ENCODE measurements around the gene SLC35F6. TPM values are rescaled to one million over a fixed set of nuclear protein-coding genes. Genes with fewer than 3 reads are reported as not detected.
"Not testable (repeated sequence)": the region's sequence is repeated elsewhere in the genome, so short reads cannot be mapped to it uniquely, and the experiment has no call there.

SLC35F6 gene
- polyA plus RNA-seq, 1 donor = 15.8 TPM

DNA sequence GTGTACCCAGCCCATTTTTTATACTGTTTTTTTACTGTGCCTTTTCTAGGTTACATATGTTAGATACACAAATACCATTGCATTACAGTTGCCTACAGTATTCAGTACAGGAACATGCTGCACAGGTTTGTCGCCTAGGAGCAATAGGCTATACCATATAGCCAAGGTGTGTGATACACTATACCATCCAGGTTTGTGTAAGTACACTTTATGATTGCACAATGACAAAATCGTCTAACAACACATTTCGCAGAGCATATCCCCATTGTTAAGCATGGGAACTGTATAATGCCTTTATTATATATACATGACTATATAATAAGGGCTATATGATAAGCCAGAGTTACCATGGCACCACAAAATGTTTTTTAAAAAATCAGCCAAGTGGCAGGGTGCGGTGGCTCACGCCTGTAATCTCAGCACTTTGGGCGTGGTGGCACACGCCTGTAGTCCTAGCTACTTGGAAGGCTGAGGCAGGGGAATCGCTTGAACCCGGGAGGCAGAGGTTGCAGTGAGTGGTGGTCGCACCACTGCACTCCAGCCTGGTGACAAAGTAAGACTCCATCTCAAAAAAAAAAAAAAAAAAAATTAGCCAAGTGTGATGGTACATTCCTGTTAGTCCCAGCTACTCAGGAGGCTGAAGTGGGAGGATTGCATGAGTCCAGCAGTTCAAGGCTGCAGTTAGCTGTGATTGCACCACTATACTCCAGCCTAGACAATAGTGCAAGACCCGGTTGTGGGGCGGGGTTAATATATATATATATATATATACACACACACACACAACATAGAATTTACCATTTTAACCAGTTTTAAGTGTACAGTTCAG lies 19.0 kb downstream of the SLC35F6 start:
- no peak for DNase-seq

DNA sequence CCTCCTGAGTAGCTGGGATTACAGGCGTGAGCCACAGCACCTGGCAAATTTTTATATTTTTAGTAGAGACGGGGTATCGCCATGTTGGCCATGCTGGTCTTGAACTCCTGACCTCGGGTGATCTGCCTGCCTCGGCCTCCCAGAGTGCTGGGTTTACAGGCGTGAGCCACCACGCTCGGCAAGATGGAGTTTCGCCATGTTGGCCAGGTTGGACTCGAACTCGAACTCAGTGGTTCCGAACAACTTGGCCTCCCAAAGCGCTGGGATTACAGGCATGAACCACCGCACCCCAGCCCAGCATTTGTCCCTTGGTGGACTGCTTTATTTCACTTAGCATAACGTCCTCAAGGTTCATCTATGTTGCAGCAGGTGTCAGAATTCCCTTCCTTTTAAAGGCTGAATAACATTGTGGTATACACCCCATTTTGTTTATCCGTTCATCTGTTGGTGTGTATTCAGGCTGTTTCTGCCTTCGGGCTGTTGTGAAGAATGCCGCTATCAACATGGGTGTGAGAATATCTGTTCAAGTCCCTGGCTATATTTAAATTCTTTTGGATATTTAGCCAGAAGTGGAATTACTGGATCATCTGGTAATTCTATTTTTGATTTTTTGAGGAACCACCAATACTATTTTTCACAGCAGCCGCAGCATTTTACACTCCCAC lies 20.6 kb downstream of the SLC35F6 start:
- DNase-seq = no peak

DNA sequence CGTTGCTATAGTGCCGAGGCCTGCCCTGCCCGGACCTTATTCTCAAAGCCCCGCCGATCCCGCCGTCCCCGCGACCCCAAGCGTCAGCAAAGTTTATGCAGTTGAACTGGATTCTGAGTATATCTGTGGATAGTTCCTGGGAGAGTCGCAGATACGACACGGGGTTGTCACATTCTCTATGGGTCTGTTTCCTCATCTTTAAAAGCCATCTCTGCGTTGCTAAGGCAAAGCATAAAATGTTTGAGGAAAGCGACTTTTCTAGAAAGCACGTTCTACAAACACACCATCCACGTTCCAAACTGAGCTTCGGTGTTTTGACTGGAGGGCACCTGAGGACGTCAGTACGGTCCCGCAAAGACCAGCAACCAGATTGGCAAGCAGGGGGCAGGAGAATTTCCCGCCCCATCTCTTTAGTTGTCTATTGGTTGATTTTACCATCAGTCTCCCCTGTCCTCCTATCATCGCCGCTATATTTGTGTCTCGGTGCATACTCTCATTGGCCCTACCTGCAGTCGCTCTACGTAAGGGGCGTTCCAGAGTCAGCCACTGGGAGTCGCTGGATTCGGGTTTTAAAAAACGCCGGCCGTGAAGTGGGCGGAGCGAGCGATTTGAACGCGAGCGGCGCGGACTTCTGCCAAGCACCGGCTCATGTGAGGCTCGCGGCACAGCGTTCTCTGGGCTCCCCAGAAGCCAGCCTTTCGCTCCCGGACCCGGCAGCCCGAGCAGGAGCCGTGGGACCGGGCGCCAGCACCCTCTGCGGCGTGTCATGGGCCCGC lies 21.5 kb downstream of the SLC35F6 start, which contains the start of gene CENPA:
Gene CENPA (plus strand): TSS at position 626 of the 776 bp plus-strand sequence. CDS start 141 bp downstream, at position 767.
- DNase-seq = peak; percentile 100

DNA sequence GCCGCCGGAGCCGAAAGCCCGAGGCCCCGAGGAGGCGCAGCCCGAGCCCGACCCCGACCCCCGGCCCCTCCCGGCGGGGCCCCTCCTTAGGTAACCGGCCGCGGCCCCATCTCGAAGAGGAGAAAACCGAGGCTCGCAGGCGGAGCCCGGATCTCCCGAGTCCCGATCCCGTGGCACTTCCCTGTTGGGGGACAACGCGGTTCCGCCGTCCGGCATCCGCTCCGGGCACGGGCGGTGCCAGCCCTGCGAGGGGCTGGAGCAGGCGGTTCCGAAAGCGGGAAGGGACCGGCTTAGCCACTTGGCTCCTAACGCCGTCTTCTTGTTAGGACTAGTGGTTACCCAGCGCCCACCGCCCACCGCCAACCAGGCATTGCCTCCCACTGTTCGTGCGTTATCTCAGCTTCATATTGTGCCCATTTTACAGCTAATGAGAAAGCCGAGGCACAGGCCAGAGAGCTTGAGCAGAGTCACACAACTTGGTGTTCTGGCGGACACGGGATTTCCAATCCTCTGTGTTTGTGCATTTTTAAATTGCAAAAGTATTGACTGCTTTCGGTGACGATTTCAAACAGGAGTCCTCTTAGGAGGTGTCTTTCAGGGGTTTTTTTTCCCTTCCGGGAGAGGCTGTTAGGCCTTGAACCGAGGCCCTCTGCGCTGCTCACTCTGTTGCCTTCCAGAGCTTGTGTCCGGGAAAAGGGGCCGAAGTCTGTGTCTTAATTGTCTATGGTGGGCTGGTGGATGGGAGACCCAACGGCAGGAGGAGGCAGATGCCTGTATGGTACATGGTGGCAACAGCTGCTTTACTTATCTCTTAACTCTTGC lies 22.3 kb downstream of the SLC35F6 start:
- DNase-seq = no peak

DNA sequence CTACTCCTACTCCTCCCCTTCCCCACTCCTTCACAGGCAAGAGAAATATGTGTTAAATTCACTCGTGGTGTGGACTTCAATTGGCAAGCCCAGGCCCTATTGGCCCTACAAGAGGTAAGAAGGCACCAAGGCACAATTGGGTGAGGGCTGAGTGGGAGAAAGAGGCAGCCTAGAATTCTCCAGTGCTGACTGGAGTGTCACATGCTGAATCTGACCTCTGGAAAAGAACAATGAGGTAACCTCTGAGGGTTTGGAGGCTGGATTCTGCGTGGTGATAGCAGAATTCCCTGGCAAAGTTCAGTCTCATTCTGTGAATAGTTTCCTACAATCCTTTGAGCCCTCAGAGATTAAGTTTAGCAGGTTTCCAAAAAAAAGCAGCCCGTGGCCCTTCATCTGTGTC lies 28.6 kb downstream of the SLC35F6 start:
- DNase-seq = no peak

DNA sequence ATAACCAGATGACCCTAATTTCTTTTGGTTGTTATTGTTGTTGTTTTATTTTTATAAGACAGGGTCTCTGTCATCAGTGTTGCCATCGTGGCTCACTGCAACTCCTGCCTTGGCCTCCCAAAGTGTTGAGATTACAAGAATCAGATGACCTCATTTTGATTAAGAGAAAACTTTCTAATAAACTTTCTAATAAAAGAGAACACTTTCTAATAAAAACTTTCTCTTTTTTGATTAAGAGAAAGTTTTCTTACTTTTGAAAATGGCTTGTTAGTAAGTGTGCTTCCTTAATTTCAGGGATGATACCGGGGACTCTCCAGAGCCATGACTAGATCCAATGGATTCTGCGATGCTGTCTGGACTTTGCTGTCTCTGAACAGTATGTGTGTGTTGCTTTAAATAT lies 29.4 kb downstream of the SLC35F6 start:
- no peak for DNase-seq

DNA sequence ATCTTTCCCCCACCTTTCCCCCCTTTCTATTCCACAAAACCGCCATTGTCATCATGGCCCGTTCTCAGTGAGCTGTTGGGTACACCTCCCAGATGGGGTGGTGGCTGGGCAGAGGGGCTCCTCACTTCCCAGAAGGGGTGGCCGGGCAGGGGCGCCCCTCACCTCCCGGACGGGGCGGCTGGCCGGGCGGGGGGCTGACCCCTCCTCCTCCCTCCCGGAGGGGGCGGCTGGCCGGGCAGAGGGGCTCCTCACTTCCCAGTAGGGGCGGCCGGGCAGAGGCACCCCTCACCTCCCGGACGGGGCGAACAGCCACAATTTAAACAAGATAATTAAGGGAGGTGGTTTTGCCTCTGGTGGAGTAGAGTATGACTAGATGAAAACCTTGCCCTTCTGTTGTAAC lies 31.1 kb downstream of the SLC35F6 start:
- not testable (repeated sequence) for DNase-seq

DNA sequence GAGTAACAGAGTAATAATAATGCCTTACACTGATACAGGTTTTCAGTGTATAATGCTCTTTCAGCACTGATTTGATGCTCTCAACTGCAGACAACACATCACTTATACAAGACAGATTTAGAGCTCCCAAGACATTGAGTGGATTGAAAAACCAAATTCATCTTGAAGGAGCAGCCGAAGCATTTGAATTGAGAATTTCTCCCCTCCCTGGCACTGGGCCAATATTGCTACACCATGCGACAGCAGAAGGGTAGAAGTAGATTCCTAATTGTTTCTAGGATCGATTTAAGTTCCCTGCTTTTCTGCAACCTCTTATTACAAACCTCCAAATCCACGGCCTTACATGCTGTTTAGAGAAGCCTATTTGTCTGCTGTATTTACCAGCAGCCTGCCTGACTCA lies 37.2 kb downstream of the SLC35F6 start:
- DNase-seq = no peak

DNA sequence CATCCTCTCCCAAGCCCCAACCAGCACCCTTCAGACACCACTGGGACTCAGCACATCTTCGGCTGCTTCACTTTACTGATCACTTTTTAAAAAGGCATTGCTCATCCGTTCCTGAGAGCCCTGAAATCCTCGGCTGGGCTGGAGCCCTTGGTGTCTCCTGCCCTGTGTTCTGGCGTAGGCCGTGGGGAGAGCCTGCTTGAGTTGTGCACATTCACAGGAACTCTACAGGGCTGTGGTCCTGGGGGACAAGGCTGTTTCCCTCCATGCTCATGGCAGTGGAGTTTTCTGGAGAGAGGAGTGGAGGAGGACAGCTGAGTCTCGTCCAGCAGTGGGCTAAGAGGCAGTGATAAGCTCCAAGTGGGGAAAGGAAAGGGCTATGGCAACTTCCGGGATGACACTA lies 37.7 kb downstream of the SLC35F6 start:
- no peak for DNase-seq

DNA sequence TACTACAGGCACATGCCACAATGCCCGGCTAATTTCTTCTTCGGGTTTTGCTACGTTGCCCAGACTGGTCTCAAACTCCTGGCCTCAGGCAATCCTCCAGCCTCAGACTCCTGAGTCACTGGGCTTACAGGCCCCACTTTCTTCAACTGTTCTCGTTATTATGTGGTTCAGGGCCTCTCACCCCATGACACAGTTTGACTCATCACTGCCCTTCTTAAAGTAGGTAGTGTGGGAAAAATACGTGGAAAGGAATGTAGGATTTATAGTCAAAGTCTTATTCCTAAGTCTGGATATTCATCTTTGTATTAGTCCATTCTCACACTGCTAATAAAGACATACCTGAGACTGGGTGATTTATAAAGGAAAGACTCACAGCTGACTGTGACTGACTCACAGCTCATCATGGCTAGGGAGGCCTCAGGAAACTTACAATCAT lies 41.2 kb downstream of the SLC35F6 start:
- DNase-seq = no peak

DNA sequence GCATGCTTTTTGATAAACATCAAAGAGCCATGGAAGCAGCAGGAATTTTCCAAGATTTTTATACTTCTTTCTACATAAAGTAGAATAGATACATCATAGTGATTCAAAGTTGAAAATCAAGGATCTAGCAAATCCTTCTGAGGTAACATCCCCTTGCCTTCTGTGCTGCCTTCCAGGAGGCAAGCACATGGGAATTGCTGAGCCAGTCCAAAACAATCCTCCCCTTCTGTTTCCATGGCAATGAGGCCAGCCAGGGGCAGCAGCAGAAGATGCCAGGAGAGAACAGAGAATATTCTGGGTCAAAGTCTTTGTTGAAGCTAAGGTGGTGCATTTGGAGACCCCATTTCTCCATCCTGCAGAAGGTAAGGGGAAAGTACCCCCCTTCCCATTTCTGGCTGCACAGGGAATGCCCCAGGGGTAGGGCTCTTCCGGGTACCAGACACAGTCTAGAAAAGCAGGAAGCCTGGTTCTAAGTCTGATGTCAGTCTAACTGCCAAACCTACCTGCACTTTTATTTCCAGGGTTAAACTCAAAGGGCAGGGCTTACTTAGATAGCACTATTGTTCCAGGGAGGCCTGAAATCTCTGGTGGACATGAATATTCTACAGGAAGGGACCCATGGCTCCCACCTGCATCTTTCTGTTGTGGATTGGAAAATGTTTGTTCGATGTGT lies 43.8 kb downstream of the SLC35F6 start:
- DNase-seq = peak; percentile 46

DNA sequence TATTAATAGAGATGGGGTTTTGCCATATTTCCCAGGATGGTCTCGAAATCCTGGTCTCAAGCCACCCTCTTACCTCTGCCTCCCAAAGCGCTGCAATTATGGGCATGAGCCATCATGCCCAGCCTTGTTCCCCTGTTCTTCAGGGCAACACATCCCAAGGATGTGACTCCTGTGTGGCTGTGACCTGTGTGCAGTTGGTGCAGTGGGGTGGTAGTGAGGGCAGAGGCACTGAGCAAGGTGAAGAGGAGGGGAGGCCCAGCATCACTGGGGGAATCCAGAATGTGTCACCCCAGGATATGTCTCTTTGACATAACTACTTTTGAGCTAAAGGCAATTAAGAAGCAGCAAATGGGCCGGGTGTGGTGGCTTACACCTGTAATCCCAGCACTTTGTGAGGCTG lies 45.1 kb downstream of the SLC35F6 start:
- DNase-seq = no peak

DNA sequence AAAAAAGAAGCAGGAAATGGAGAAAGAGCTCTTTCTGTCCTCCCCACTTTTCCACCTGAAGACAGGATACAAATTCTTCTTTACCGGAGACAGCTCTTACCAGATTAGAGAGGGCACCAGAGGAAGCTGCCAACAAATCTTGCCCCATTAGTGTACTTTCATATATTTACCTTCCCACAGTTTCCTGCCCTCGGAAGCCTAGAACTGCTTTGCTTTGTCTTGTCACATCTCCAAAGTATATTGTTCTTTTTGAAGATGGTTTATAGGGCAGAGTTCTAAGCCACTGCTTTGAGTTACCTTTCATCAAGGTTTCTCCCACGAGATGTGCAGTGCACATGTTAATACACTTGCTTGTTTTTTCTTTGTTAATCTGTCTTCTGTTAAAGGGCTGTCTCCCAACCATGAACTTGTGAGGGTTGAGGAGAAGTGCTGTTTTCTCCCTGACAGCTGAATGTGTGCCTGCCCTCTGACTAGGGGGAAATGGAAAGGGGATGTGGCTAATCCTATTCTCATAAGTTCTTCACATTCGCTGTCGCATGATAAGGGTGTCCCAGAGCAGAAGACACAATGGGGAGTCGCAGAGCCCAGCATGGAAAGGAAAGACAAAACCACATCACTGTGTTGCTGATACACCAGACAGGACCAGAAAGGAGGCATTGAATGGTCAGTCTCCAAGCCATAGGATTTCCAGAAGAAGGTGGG lies 45.9 kb downstream of the SLC35F6 start:
- no peak for DNase-seq

DNA sequence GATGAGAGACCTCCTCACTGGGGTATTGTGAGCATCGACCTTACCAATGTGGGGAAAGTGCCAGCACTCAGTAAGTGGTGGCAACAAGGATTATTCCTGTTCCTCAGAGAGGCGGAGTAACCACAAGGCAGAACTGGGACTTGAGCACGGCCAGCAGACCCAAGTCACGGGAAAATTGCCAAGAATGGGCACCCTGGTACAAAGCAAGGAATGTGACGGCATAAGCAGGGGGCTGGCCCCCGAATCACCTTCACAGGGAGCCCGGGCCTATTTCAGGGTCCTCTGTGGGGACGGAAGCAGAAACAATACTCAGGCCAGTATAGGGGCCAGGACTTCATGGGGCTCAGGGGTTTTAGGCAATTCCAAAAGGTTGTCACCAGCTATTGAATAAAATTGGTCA lies 47.2 kb downstream of the SLC35F6 start:
- DNase-seq = no peak

DNA sequence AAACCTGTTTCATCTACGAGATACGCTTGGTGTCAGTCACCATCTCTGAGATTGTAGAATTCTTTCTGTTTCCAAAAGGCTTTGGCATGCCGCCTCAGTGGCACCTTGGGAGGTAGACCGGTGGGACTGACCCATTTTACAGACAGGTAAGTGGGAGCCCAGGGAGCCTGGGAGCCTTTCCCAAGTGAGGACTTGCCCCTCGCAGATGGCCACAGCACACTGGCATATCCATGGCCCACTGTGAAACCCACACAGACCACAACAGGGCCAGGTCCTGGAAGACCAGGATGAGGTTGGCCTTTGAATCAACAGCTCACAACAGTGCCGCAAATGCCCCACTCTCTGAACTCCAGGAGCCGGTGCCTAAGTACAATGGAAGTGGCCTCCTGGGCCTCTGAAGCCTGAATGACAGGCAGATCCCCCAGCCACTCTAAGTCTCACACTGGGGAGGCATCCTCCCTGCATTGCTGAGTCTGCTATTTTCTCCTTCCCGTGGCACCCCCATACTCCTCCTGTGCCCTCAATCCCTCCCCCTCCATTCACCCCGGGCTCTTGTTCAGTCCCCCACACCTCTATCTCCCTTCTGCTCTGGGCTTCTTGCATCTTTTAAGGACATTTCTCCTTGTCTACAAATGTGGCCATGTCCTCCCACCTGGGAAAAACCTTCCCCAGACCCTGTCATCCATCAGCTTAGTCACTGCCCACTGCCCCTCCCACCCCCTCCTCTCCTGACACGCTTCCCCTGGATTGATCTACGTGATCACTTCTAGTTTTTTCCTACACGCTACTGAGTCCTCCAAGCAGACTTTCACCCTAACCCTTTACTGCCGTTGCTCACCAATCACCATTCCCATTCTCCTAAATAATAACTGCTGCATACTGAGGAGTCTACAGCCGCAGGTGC lies 48.0 kb downstream of the SLC35F6 start:
- no peak for DNase-seq

DNA sequence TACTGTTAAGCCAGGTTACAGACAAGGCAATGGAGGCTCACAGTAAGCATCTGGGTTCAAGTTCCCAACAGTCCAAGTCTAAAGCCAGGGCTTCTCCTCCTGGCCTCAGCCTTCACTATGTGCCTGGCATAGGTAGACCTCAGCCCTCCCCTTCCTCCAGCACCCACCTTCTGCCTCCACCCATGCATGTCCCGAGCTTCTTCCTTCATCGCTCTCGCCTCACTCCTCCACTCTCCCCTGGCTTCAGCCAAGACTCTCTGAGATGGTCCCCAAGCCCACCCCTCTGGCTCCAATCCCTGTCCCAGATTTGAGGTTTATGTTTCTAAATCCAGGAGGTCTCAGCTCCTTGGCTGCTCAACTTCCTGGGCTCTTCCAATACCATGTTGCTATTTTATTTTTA lies 48.6 kb downstream of the SLC35F6 start:
- no peak for DNase-seq

DNA sequence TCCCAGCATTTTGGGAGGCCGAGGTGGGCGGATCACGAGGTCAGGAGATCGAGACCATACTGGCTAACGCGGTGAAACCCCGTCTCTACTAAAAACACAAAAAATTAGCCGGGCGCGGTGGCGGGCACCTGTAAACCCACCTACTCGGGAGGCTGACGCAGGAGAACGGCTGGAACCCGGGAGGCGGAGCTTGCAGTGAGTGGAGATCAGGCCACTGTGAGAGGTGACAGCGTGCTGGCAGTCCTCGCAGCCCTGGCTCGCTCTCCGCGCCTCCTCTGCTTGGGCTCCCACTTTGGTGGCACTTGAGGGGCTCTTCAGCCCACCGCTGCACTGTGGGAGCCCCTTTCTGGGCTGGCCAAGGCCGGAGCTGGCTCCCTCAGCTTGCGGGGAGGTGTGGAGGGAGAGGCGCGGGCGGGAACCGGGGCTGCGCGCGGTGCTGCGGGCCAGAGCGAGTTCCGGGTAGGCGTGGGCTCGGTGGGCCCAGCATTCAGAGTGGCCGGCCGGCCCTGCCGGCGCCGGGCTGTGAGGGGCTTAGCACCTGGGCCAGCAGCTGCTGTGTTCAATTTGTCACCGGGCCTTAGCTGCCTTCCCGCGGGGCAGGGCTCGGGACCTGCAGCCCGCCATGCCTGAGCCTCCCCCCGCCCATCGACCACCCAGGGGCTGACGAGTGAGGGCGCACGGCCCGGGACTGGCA lies 50.1 kb downstream of the SLC35F6 start:
- DNase-seq = not testable (repeated sequence)

DNA sequence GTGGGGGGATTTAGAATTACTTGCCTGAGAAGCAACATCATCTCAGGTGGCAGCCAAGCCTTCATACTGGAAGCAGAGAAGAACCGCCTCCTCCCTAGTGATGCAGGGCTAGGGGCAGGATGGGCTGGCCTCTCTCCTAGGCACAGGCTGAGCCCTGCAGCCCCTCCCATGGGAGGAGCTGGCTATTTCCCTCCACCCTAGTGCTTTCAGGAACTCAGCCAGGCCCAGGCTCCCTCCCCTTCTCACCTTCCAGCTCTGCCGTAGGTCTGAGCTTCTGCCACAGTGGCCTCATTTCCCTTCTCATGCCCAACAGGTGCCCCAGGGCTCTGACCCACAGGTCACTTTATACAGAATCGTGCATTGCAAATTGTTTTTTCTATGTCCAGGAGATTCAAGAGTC lies 52.8 kb downstream of the SLC35F6 start:
- no peak for DNase-seq

DNA sequence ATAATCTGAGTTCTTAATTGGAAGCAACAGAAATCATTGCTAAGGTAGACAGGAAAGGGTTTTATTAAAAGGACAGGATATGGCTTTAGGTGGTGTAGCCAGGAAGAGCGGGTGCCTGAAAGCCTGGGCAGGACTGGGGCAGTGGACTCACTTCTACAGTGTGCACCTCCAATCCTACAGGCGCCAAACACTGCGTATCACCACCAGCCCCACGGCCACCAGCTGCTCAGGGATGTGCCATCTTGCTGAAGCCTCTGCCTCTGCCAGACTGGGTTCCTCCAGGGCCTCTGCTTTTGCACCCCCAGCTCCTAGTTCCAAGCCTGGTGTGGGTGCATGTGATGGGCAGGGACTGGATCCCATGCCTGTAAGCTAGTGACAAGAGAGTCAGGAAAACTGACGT lies 54.2 kb downstream of the SLC35F6 start:
- no peak for DNase-seq
